Choroid plexus epithelial cell (primary cell): ENCODE data around the gene MYCL.

Experiments
- DNase-seq: peaks from one replicate; pipeline ENCODE4 v3.0.0-alpha.2; 2010; ENCODE audit warnings: low read depth
- H3K4me3 ChIP-seq: 2 replicates; pipeline ENCODE4 v1.5.1; 2011; ENCODE audit warnings: low read depth, mild to moderate bottlenecking, control low read depth, low read length, moderate library complexity
- CTCF ChIP-seq: conservative IDR thresholded peaks from 2 replicates; pipeline ENCODE4 v1.5.1; 2011; ENCODE audit warnings: low read depth, mild to moderate bottlenecking, control low read depth, inconsistent platforms, low read length, moderate library complexity

Gene MYCL

GRCh38 chr1:39927538-39927937 is 25.8 kb upstream of the MYCL start:
- no peak for TF ChIP-seq CTCF
- DNase-seq = no peak
- H3K4me3 ChIP-seq = no peak overlapping the region

- no peak for TF ChIP-seq CTCF
Measured at GRCh38 chr1:39926820-39927219, 25.1 kb upstream of the MYCL start.

GRCh38 chr1:39926343-39926793 is 24.7 kb upstream of the MYCL start:
- DNase-seq = peak; percentile 58

More at GRCh38 chr1:39926820-39927219, 25.1 kb upstream of the MYCL start:
- H3K4me3 ChIP-seq = no peak overlapping the region
- no peak for DNase-seq

GRCh38 chr1:39925721-39926342 is 24.1 kb upstream of the MYCL start:
- H3K4me3 ChIP-seq = no peak overlapping the region
- no peak for DNase-seq
- TF ChIP-seq CTCF = no peak

More at GRCh38 chr1:39926343-39926793, 24.7 kb upstream of the MYCL start:
- TF ChIP-seq CTCF = no peak
- H3K4me3 ChIP-seq = no peak overlapping the region

- TF ChIP-seq CTCF = no peak
- no peak for DNase-seq
- H3K4me3 ChIP-seq = no peak overlapping the region
Measured at GRCh38 chr1:39922251-39922688, 20.6 kb upstream of the MYCL start.

- DNase-seq = peak; percentile 78
- TF ChIP-seq CTCF = peak; percentile 78
- no peak overlapping the region for H3K4me3 ChIP-seq
Measured at GRCh38 chr1:39919545-39919944, 17.8 kb upstream of the MYCL start.

GRCh38 chr1:39917825-39918224 is 16.1 kb upstream of the MYCL start:
- peak; percentile 57 for DNase-seq
- TF ChIP-seq CTCF = peak; percentile 52
- H3K4me3 ChIP-seq = no peak overlapping the region
